GM23338 (cell line): ENCODE results near the gene TMPRSS9. TPM values are rescaled to one million over a fixed set of nuclear protein-coding genes. Genes with fewer than 3 reads are reported as not detected.

ENCODE experiments used
- ATAC-seq: fragments of 200-7000 bp; cut with Tn5 transposase; 3 replicates; pipeline ENCODE4 v1.9.1; 2020
- DNase-seq: peaks from one replicate; pipeline ENCODE4 v3.0.0-alpha.2; 2015; ENCODE audit warnings: low spot score
- H2AFZ ChIP-seq: fragments of 200-600 bp; sonication (generic); 2 replicates; pipeline ENCODE4 v1.8.0; 2016; ENCODE audit warnings: antibody characterized with exemption, mild to moderate bottlenecking, moderate library complexity
- H3F3A ChIP-seq: fragments of 200-600 bp; sonication (generic); replicated peaks from 2 replicates; pipeline ENCODE4 v1.8.0; 2017; ENCODE audit warnings: antibody characterized with exemption, mixed run types, low read depth
- H3K27ac ChIP-seq: fragments of 200-600 bp; sonication (generic); 2 replicates; pipeline ENCODE4 v1.6.1; 2016; ENCODE audit warnings: low read depth
- H3K27me3 ChIP-seq: fragments of 200-600 bp; sonication (generic); 2 replicates; pipeline ENCODE4 v1.8.0; 2016; ENCODE audit warnings: mild to moderate bottlenecking, mixed run types, moderate library complexity; ENCODE audit not compliant: insufficient read depth
- H3K36me3 ChIP-seq: fragments of 200-600 bp; sonication (generic); 2 replicates; pipeline ENCODE4 v1.8.0; 2016; ENCODE audit warnings: mild to moderate bottlenecking; ENCODE audit not compliant: insufficient read depth
- H3K4me1 ChIP-seq: fragments of 200-600 bp; sonication (generic); 2 replicates; pipeline ENCODE4 v1.8.0; 2016; ENCODE audit warnings: mild to moderate bottlenecking, moderate library complexity; ENCODE audit not compliant: insufficient read depth
- H3K4me2 ChIP-seq: fragments of 200-600 bp; sonication (generic); 2 replicates; pipeline ENCODE4 v1.7.1; 2017; ENCODE audit warnings: mixed run types
- H3K4me3 ChIP-seq: fragments of 200-600 bp; sonication (generic); 2 replicates; pipeline ENCODE4 v1.6.1; 2016; ENCODE audit warnings: mixed run types
- H3K79me2 ChIP-seq: fragments of 200-600 bp; sonication (generic); replicated peaks from 2 replicates; pipeline ENCODE4 v1.8.0; 2017; ENCODE audit warnings: mild to moderate bottlenecking; ENCODE audit not compliant: insufficient read depth
- H3K9me2 ChIP-seq: fragments of 200-600 bp; sonication (generic); 2 replicates; pipeline ENCODE4 v1.8.0; 2017; ENCODE audit not compliant: insufficient read depth
- H4K20me1 ChIP-seq: fragments of 200-600 bp; sonication (generic); replicated peaks from 2 replicates; pipeline ENCODE4 v1.8.0; 2017; ENCODE audit warnings: mild to moderate bottlenecking; ENCODE audit not compliant: insufficient read depth
- H3K27ac Mint-ChIP-seq: 2 replicates; pipeline ENCODE4 v1.8.0; 2020; ENCODE audit warnings: inconsistent platforms, mild to moderate bottlenecking, moderate library complexity, mixed read lengths
- H3K27me3 Mint-ChIP-seq: 3 replicates; pipeline ENCODE4 v1.8.0; 2022; ENCODE audit warnings: low read depth, mild to moderate bottlenecking, moderate library complexity, mixed read lengths, inconsistent platforms; ENCODE audit not compliant: insufficient read depth, poor library complexity
- H3K36me3 Mint-ChIP-seq: 3 replicates; pipeline ENCODE4 v1.8.0; 2021; ENCODE audit warnings: low read depth, mild to moderate bottlenecking, inconsistent platforms, moderate library complexity, mixed read lengths
- H3K4me1 Mint-ChIP-seq: 3 replicates; pipeline ENCODE4 v1.8.0; 2020; ENCODE audit warnings: mild to moderate bottlenecking, inconsistent platforms, mixed read lengths
- H3K4me3 Mint-ChIP-seq: 3 replicates; pipeline ENCODE4 v1.8.0; 2021; ENCODE audit warnings: moderate library complexity, mild to moderate bottlenecking, inconsistent platforms, mixed read lengths
- H3K9me3 Mint-ChIP-seq: 3 replicates; pipeline ENCODE4 v1.8.0; 2020; ENCODE audit warnings: moderate library complexity, mild to moderate bottlenecking, inconsistent platforms, mixed read lengths
- CREB1 ChIP-seq: fragments of 250-450 bp; sonication (Bioruptor Pico); IDR thresholded peaks from 2 replicates; pipeline ENCODE4 v1.5.0; 2020; ENCODE audit warnings: low read depth, mild to moderate bottlenecking, moderate library complexity
- CTCF ChIP-seq, 2 experiments: fragments of 200-600 bp in 1 of 2; sonication (generic) in 1 of 2; conservative IDR thresholded peaks; 2 replicates each; pipeline versions ENCODE4 v1.5.1 to v1.6.1; 2016 to 2017; ENCODE audit warnings: antibody characterized with exemption in 2 of 2, low read depth in 2 of 2, mild to moderate bottlenecking in 2 of 2, moderate library complexity in 1 of 2
- ETS1 ChIP-seq: IDR thresholded peaks from 2 replicates; pipeline ENCODE4 v1.6.1; 2016; ENCODE audit warnings: antibody characterized with exemption
- EZH2 ChIP-seq: fragments of 200-600 bp; sonication (generic); IDR thresholded peaks from one replicate; pipeline ENCODE4 v1.8.0; 2017; ENCODE audit warnings: antibody characterized with exemption, mild to moderate bottlenecking, low read depth; ENCODE audit not compliant: unreplicated experiment
- EZH2phosphoT487 ChIP-seq: fragments of 200-600 bp; sonication (generic); IDR thresholded peaks from one replicate; pipeline ENCODE4 v1.8.1; 2018; ENCODE audit warnings: antibody characterized with exemption; ENCODE audit not compliant: unreplicated experiment
- JUNB ChIP-seq: IDR thresholded peaks from one replicate; pipeline ENCODE4 v1.6.1; 2016; ENCODE audit warnings: antibody characterized with exemption; ENCODE audit not compliant: unreplicated experiment
- NANOG ChIP-seq: IDR thresholded peaks from 2 replicates; pipeline ENCODE4 v1.6.1; 2016; ENCODE audit warnings: antibody characterized with exemption, borderline replicate concordance
- POLR2AphosphoS5 ChIP-seq: IDR thresholded peaks from 2 replicates; pipeline ENCODE4 v1.6.1; 2016; ENCODE audit warnings: antibody characterized with exemption, low read depth
- REST ChIP-seq: IDR thresholded peaks from one replicate; pipeline ENCODE4 v1.6.1; 2018; ENCODE audit warnings: antibody characterized with exemption; ENCODE audit not compliant: unreplicated experiment
- STAT1 ChIP-seq: IDR thresholded peaks from one replicate; pipeline ENCODE4 v1.6.1; 2016; ENCODE audit warnings: antibody characterized with exemption; ENCODE audit not compliant: unreplicated experiment
- ZNF331 ChIP-seq: fragments of 250-450 bp; sonication (Bioruptor Pico); IDR thresholded peaks from 2 replicates; pipeline ENCODE4 v1.5.0; 2020; ENCODE audit warnings: low read depth, mild to moderate bottlenecking, moderate library complexity
- polyA plus RNA-seq: library from polyadenylated mRNA; unstranded; fragments of >200 nt; fragmentation: Nextera tagmentation; extraction: Ambion mirVana; gene quantifications from 2 replicates; pipeline ENCODE4 v1.2.1, GENCODE V29; 2016
- total RNA-seq: library from RNA; depleted of rRNA; stranded (reverse); fragments of >200 nt; shearing (Covaris generic); gene quantifications from 2 replicates; pipeline ENCODE4 v1.2.3, GENCODE V29; 2014

The TMPRSS9 gene
- total and polyA plus RNA-seq, 2 experiments from 2014 or later = 0.05 to 0.28 TPM

- TF ChIP-seq CREB1 = no peak
- no peak for TF ChIP-seq ZNF331 (CRISPR knock-in tag)
- no peak for TF ChIP-seq JUNB
- TF ChIP-seq REST = no peak
- TF ChIP-seq EZH2phosphoT487 = no peak
- no peak for TF ChIP-seq POLR2AphosphoS5
- TF ChIP-seq EZH2 = no peak
- no peak for TF ChIP-seq NANOG
- no peak for TF ChIP-seq CTCF (conservative IDR thresholded peaks at IDR 0.05; ENCODE audit: low read depth in 2 of 2)
- TF ChIP-seq STAT1 = no peak
These were observed 95.1 kb downstream of the TMPRSS9 start (continued) for GRCh38 chr19:2454962-2455850.

DNA sequence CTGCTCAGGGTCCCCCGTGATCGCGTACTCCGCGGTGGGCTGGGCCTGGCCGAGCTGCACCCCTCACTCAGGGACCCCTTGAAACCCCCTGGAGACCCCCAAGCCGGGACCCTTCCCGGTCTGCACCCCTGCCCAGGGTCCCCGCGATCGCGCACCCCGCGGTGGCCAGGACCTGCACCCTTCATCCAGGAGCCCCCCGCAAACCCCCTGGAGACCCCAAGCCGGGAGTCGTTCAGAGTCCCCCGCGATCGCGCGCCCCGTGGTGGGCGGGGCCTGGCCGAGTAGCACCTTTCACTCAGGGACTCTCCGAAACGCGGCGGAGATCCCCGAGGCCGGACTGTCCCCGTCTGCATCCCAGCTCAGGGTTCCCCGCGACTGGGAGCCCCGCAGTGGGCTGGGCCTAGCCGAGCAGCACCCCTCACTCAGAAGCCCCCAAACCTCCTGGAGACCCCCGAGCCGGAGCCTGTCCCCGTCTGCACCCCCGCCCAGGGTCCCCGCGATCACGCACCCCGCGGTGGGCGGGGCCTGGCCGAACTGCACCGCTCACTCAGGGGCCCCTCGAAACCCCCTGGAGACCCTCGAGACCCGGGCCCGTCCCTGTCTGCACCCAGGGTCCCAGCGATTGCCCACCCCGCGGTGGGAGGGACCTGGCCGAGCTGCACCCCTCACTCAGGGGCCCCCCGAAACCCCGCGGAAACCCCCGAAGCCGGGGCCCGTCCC lies 95.9 kb downstream of the TMPRSS9 start:
- H3K79me2 ChIP-seq = peaks cover 55% of the 10 kb centered on the region
- no peaks in the 10 kb centered on the region for H3K36me3 ChIP-seq
- ATAC-seq = peak; percentile 18

More for the DNA sequence above, 95.9 kb downstream of the TMPRSS9 start:
- Mint-ChIP-seq H3K9me3 (no peaks in the 10 kb centered on the region), H3K4me1 (peaks cover 30% of the 10 kb centered on the region), H3K36me3 (peaks cover 2% of the 10 kb centered on the region), H3K27me3 (peaks cover 9% of the 10 kb centered on the region), H3K4me3 (peak overlapping the region; percentile 85), H3K27ac (no peak overlapping the region; the same call in 1 of the 2 replicates)
- peak overlapping the region; percentile 86 for H3K4me2 ChIP-seq
- peaks cover 15% of the 10 kb centered on the region for H3K4me1 ChIP-seq
- peaks cover 5% of the 10 kb centered on the region; the same call in 1 of the 2 replicates for H3F3A ChIP-seq
- no peak for TF ChIP-seq EZH2phosphoT487
- no peak for TF ChIP-seq CREB1
- no peak for TF ChIP-seq ETS1
- no peak for TF ChIP-seq EZH2
- TF ChIP-seq POLR2AphosphoS5 = no peak
- no peak overlapping the region for H2AFZ ChIP-seq
- H3K4me3 ChIP-seq = peak overlapping the region; percentile 91
- no peaks in the 10 kb centered on the region for H3K9me2 ChIP-seq
- H3K27ac ChIP-seq = no peak overlapping the region
- H3K27me3 ChIP-seq = no peaks in the 10 kb centered on the region
- DNase-seq = no peak
- peaks cover 14% of the 10 kb centered on the region for H4K20me1 ChIP-seq
